Liver (tissue), 9 donors: ENCODE data around the gene KRT76. TPM values are rescaled to one million over a fixed set of nuclear protein-coding genes. Genes with fewer than 3 reads are reported as not detected.

Experiments used
- DNase-seq: peaks from one replicate; pipeline ENCODE4 v3.0.0-alpha.2; 2017; ENCODE audit warnings: low spot score
- H3K27ac ChIP-seq, 2 donors: one replicate each; pipeline ENCODE4 v1.7.0; 2013; ENCODE audit warnings: inconsistent platforms in 2 of 2, low read length in 2 of 2, control low read depth in 1 of 2, low read depth in 1 of 2, mild to moderate bottlenecking in 1 of 2
- H3K27me3 ChIP-seq, 4 donors: one replicate each; pipeline versions ENCODE4 v1.6.1 to v1.7.0; 2013; ENCODE audit warnings: low read length in 3 of 4, inconsistent platforms in 1 of 4, mild to moderate bottlenecking in 1 of 4, moderate library complexity in 1 of 4; ENCODE audit not compliant: control insufficient read depth in 4 of 4, insufficient read depth in 4 of 4
- H3K36me3 ChIP-seq, 4 donors: one replicate each; pipeline versions ENCODE4 v1.6.1 to v1.7.0; 2013; ENCODE audit warnings: low read length in 3 of 4, mild to moderate bottlenecking in 3 of 4, low read depth in 1 of 4, moderate library complexity in 1 of 4; ENCODE audit not compliant: control insufficient read depth in 4 of 4, insufficient read depth in 3 of 4
- H3K4me1 ChIP-seq, 4 donors: one replicate each; pipeline versions ENCODE4 v1.6.1 to v1.7.0; 2013; ENCODE audit warnings: low read length in 3 of 4, mild to moderate bottlenecking in 3 of 4, moderate library complexity in 1 of 4; ENCODE audit not compliant: control insufficient read depth in 4 of 4, insufficient read depth in 4 of 4
- H3K4me3 ChIP-seq, 3 donors: one replicate each; pipeline versions ENCODE4 v1.6.1 to v1.7.0; 2013; ENCODE audit warnings: low read length in 3 of 3, control low read depth in 1 of 3, low read depth in 1 of 3, mild to moderate bottlenecking in 1 of 3
- H3K9ac ChIP-seq, 2 donors: one replicate each; pipeline ENCODE4 v1.7.0; 2013; ENCODE audit warnings: low read length in 2 of 2, mild to moderate bottlenecking in 2 of 2, moderate library complexity in 2 of 2, control low read depth in 1 of 2, low read depth in 1 of 2
- H3K9me3 ChIP-seq, 4 donors: one replicate each; pipeline versions ENCODE4 v1.6.1 to v1.7.0; 2013; ENCODE audit warnings: low read length in 3 of 4; ENCODE audit not compliant: control insufficient read depth in 4 of 4
- EGR1 ChIP-seq, 2 donors: IDR thresholded peaks; 2 replicates each; pipeline ENCODE4 v1.6.1; 2016 to 2018; ENCODE audit warnings: antibody characterized with exemption in 2 of 2, low read depth in 2 of 2
- FOXA1 ChIP-seq: IDR thresholded peaks from 2 replicates; pipeline ENCODE4 v1.6.1; 2016; ENCODE audit warnings: antibody characterized with exemption
- FOXA2 ChIP-seq: IDR thresholded peaks from 2 replicates; pipeline ENCODE4 v1.6.1; 2016; ENCODE audit warnings: antibody characterized with exemption
- GABPA ChIP-seq, 2 donors: IDR thresholded peaks in 1 of 2; conservative IDR thresholded peaks in 1 of 2; 2 replicates each; pipeline ENCODE4 v1.6.1; 2016; ENCODE audit warnings: antibody characterized with exemption in 2 of 2, mild to moderate bottlenecking in 1 of 2, moderate library complexity in 1 of 2
- HNF4A ChIP-seq, 2 donors: conservative IDR thresholded peaks; 2 replicates each; pipeline ENCODE4 v1.6.1; 2016; ENCODE audit warnings: antibody characterized with exemption in 2 of 2, mild to moderate bottlenecking in 2 of 2
- HNF4G ChIP-seq: IDR thresholded peaks from 2 replicates; pipeline ENCODE4 v1.6.1; 2016; ENCODE audit warnings: antibody characterized with exemption
- JUND ChIP-seq, 2 donors: IDR thresholded peaks; 2 replicates each; pipeline ENCODE4 v1.6.1; 2016; ENCODE audit warnings: antibody characterized with exemption in 2 of 2
- MAX ChIP-seq: IDR thresholded peaks from 2 replicates; pipeline ENCODE4 v1.6.1; 2016; ENCODE audit warnings: antibody characterized with exemption
- NR2F2 ChIP-seq: IDR thresholded peaks from 2 replicates; pipeline ENCODE4 v1.6.1; 2016; ENCODE audit warnings: antibody characterized with exemption
- RAD21 ChIP-seq, 2 donors: IDR thresholded peaks; 2 replicates each; pipeline ENCODE4 v1.6.1; 2016; ENCODE audit warnings: antibody characterized with exemption in 2 of 2, mild to moderate bottlenecking in 2 of 2
- REST ChIP-seq: IDR thresholded peaks from 2 replicates; pipeline ENCODE4 v1.6.1; 2016; ENCODE audit warnings: antibody characterized with exemption, mild to moderate bottlenecking
- RXRA ChIP-seq, 2 donors: IDR thresholded peaks; 2 replicates each; pipeline ENCODE4 v1.6.1; 2017 to 2018; ENCODE audit warnings: antibody characterized with exemption in 2 of 2, mild to moderate bottlenecking in 1 of 2
- SP1 ChIP-seq: IDR thresholded peaks from 2 replicates; pipeline ENCODE4 v1.6.1; 2018; ENCODE audit warnings: antibody characterized with exemption, mild to moderate bottlenecking
- TAF1 ChIP-seq: conservative IDR thresholded peaks from 2 replicates; pipeline ENCODE4 v1.6.1; 2016; ENCODE audit warnings: antibody characterized with exemption, mild to moderate bottlenecking
- YY1 ChIP-seq: IDR thresholded peaks from 2 replicates; pipeline ENCODE4 v1.6.1; 2016; ENCODE audit warnings: antibody characterized with exemption, mild to moderate bottlenecking
- WGBS: extraction: QIAGEN DNeasy Blood & Tissue Kit; methylation state at CpG from one replicate; pipeline ENCODE4 v1.1.7; 2013; 5-methylcytosine and 5-hydroxymethylcytosine counted together
- polyA plus RNA-seq, 2 donors: library from polyadenylated mRNA; stranded (reverse) in 1 of 2; unstranded in 1 of 2; fragments of 200-250 nt in 1 of 2; fragments of >200 nt in 1 of 2; fragmentation: Nextera tagmentation in 1 of 2; extraction: Ambion mirVana in 1 of 2; gene quantifications; one replicate each; pipeline versions ENCODE4 v1.2.1 to v1.2.3, GENCODE V29; 2013 to 2015
- total RNA-seq, 2 donors: library from RNA; depleted of rRNA; stranded (reverse); fragments of >200 nt; gene quantifications; one replicate each; pipeline ENCODE4 v1.2.3, GENCODE V29; 2014
- TF ChIP-seq, protein P1 (sequence below): fragments of 150-350 bp; IDR thresholded peaks from 2 replicates; pipeline ENCODE4 v1.5.1; 2017; ENCODE audit warnings: improper control_type of control experiment, low read depth, low read length; ENCODE audit not compliant: missing input control
- TF ChIP-seq, protein P2 (sequence below): IDR thresholded peaks from 2 replicates; pipeline ENCODE4 v1.6.1; 2016; ENCODE audit warnings: antibody characterized with exemption
- TF ChIP-seq, protein P3 (sequence below): IDR thresholded peaks from 2 replicates; pipeline ENCODE4 v1.6.1; 2016; ENCODE audit warnings: antibody characterized with exemption
- donor health status: healthy.
- donor health status: healthy.
- donor health status: healthy.
- donor health status: healthy.
- donor health status: healthy.

Gene KRT76
- total and polyA plus RNA-seq, 4 donors: not detected

DNA sequence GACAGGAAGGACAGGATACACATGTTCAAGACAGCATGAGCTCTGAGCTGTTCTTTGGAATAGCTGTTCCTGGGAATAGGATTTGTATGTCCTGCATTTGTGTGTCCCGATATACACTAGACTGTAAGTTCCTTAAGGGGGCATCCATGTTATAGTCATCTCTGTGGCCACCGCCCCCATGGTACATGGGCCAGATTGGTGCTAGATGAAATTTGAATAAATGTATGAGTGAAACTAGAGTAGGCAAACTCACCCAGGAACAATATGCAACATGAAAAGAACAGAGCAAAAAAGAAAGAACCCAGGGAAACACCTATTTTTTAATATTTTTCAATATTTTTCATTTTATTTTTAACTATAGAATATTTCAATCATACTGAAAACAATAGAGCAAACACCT is 48.8 kb downstream of the KRT76 start:
- no peaks in the 10 kb centered on the region for H3K9me3 ChIP-seq
- H3K36me3 ChIP-seq: no peaks in the 10 kb centered on the region

More for the DNA sequence above, 48.8 kb downstream of the KRT76 start:
- TF ChIP-seq REST (no peak), SP1 (no peak), HNF4G (no peak), FOXA1 (no peak), YY1 (no peak), FOXA2 (no peak), NR2F2 (no peak), RAD21 (IDR thresholded peaks at IDR 0.05) (no peak), RXRA (IDR thresholded peaks at IDR 0.05) (no peak), MAX (no peak), EGR1 (IDR thresholded peaks at IDR 0.05; ENCODE audit: low read depth in 2 of 2) (no peak), TAF1 (no peak), GABPA (IDR thresholded peaks at IDR 0.05 in 1 of 2, conservative IDR thresholded peaks at IDR 0.05 in 1 of 2) (no peak), JUND (IDR thresholded peaks at IDR 0.05) (no peak), HNF4A (conservative IDR thresholded peaks at IDR 0.05) (no peak)
- TF ChIP-seq, protein P1, sequence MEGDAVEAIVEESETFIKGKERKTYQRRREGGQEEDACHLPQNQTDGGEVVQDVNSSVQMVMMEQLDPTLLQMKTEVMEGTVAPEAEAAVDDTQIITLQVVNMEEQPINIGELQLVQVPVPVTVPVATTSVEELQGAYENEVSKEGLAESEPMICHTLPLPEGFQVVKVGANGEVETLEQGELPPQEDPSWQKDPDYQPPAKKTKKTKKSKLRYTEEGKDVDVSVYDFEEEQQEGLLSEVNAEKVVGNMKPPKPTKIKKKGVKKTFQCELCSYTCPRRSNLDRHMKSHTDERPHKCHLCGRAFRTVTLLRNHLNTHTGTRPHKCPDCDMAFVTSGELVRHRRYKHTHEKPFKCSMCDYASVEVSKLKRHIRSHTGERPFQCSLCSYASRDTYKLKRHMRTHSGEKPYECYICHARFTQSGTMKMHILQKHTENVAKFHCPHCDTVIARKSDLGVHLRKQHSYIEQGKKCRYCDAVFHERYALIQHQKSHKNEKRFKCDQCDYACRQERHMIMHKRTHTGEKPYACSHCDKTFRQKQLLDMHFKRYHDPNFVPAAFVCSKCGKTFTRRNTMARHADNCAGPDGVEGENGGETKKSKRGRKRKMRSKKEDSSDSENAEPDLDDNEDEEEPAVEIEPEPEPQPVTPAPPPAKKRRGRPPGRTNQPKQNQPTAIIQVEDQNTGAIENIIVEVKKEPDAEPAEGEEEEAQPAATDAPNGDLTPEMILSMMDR: no peak
- TF ChIP-seq, protein P2, sequence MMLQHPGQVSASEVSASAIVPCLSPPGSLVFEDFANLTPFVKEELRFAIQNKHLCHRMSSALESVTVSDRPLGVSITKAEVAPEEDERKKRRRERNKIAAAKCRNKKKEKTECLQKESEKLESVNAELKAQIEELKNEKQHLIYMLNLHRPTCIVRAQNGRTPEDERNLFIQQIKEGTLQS: no peak
- TF ChIP-seq, protein P3, sequence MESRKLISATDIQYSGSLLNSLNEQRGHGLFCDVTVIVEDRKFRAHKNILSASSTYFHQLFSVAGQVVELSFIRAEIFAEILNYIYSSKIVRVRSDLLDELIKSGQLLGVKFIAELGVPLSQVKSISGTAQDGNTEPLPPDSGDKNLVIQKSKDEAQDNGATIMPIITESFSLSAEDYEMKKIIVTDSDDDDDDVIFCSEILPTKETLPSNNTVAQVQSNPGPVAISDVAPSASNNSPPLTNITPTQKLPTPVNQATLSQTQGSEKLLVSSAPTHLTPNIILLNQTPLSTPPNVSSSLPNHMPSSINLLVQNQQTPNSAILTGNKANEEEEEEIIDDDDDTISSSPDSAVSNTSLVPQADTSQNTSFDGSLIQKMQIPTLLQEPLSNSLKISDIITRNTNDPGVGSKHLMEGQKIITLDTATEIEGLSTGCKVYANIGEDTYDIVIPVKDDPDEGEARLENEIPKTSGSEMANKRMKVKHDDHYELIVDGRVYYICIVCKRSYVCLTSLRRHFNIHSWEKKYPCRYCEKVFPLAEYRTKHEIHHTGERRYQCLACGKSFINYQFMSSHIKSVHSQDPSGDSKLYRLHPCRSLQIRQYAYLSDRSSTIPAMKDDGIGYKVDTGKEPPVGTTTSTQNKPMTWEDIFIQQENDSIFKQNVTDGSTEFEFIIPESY: no peak
- 88% methylated on average over 2 of the region's 2 CpGs for WGBS
- Histone ChIP-seq H3K27ac (no peak overlapping the region), H3K4me1 (no peaks in the 10 kb centered on the region), H3K4me3 (no peak overlapping the region), H3K9ac (no peak overlapping the region), H3K27me3 (no peaks in the 10 kb centered on the region)
- DNase-seq: no peak
